IMR-90 (cell line): Measurements from ENCODE around the gene ARHGEF4. TPM values are rescaled to one million over a fixed set of nuclear protein-coding genes. Genes with fewer than 3 reads are reported as not detected.
A peak's percentile ranks its signal among the peaks of the same experiment; 100 is the strongest.

Source experiments
- ATAC-seq: fragments of 200-7000 bp; cut with Tn5 transposase; 2 replicates; pipeline ENCODE4 v1.9.1; 2020; ENCODE audit warnings: low read depth, mild to moderate bottlenecking, moderate library complexity
- BruUV-seq: library from RNA; stranded (reverse); fragments of 400-500 nt; replicated peaks from 2 replicates; lab custom pipeline; 2021; lab: Mats Ljungman, UMichigan
- CTCF ChIA-PET: fragments of 300-600 bp; formaldehyde crosslinking; extraction: SDS; loops from one replicate; lab custom pipeline; 2021; ENCODE audit warnings: antibody characterized with exemption; lab: Yijun Ruan, JAX
- POLR2A ChIA-PET: fragments of 300-600 bp; sonication (Branson Sonifier 250); formaldehyde crosslinking; loops from one replicate; lab custom pipeline; 2022; ENCODE audit warnings: antibody characterized with exemption; ENCODE audit not compliant: unreplicated experiment; lab: Charles Lee
- DNase-seq: peaks from one replicate; pipeline ENCODE4 v3.0.0; 2013
- H2AFZ ChIP-seq: replicated peaks from 2 replicates; pipeline ENCODE3; 2013; ENCODE audit warnings: low read length, mild to moderate bottlenecking; ENCODE audit not compliant: poor library complexity
- H2AK5ac ChIP-seq: 2 replicates; pipeline ENCODE4 v1.6.1; 2013; ENCODE audit warnings: low read depth, low read length, inconsistent platforms
- H2AK9ac ChIP-seq: replicated peaks from 2 replicates; pipeline ENCODE3; 2013; ENCODE audit warnings: mild to moderate bottlenecking, low read depth, low read length, moderate library complexity; ENCODE audit not compliant: poor library complexity
- H2BK120ac ChIP-seq: 2 replicates; pipeline ENCODE4 v1.6.1; 2013; ENCODE audit warnings: low read depth, low read length, inconsistent platforms
- H2BK15ac ChIP-seq: 3 replicates; pipeline ENCODE4 v1.6.1; 2013; ENCODE audit warnings: low read depth, low read length, inconsistent platforms
- H2BK20ac ChIP-seq: 2 replicates; pipeline ENCODE4 v1.6.1; 2013; ENCODE audit warnings: low read depth, mild to moderate bottlenecking, inconsistent platforms, low read length, moderate library complexity
- H2BK5ac ChIP-seq: 2 replicates; pipeline ENCODE4 v1.6.1; 2013; ENCODE audit warnings: mild to moderate bottlenecking, low read depth, low read length, inconsistent platforms; ENCODE audit not compliant: poor library complexity, severe bottlenecking
- H3K14ac ChIP-seq: replicated peaks from 2 replicates; pipeline ENCODE4 v1.6.1; 2013; ENCODE audit warnings: low read depth, low read length, inconsistent platforms
- H3K18ac ChIP-seq: 2 replicates; pipeline ENCODE4 v1.6.1; 2013; ENCODE audit warnings: low read depth, low read length, control low read depth
- H3K23ac ChIP-seq: 2 replicates; pipeline ENCODE4 v1.6.1; 2013; ENCODE audit warnings: low read depth, low read length, inconsistent platforms
- H3K27ac ChIP-seq: 2 replicates; pipeline ENCODE4 v1.5.1; 2013; ENCODE audit warnings: mild to moderate bottlenecking, control low read depth, low read length; ENCODE audit not compliant: insufficient read depth
- H3K27me3 ChIP-seq: 2 replicates; pipeline ENCODE4 v1.6.1; 2013; ENCODE audit warnings: low read length; ENCODE audit not compliant: control insufficient read depth, insufficient read depth
- H3K36me3 ChIP-seq: 2 replicates; pipeline ENCODE4 v1.6.1; 2013; ENCODE audit warnings: low read length, mixed read lengths; ENCODE audit not compliant: control insufficient read depth, insufficient read depth
- H3K4ac ChIP-seq: 2 replicates; pipeline ENCODE4 v1.6.1; 2013; ENCODE audit warnings: low read depth, low read length, inconsistent platforms
- H3K4me1 ChIP-seq: 2 replicates; pipeline ENCODE4 v1.6.1; 2013; ENCODE audit warnings: low read length, mixed read lengths; ENCODE audit not compliant: control insufficient read depth, insufficient read depth
- H3K4me2 ChIP-seq: 2 replicates; pipeline ENCODE4 v1.6.1; 2013; ENCODE audit warnings: low read depth, mild to moderate bottlenecking, control low read depth, low read length, moderate library complexity
- H3K4me3 ChIP-seq: 2 replicates; pipeline ENCODE4 v1.5.1; 2013; ENCODE audit warnings: low read depth, mild to moderate bottlenecking, control low read depth, low read length, moderate library complexity; ENCODE audit not compliant: insufficient read depth
- H3K56ac ChIP-seq: 2 replicates; pipeline ENCODE4 v1.6.1; 2013; ENCODE audit warnings: low read length, inconsistent platforms; ENCODE audit not compliant: insufficient read depth; ENCODE audit errors: extremely low read depth
- H3K79me1 ChIP-seq, 2 experiments: 2 replicates each; pipeline ENCODE4 v1.6.1; 2013; ENCODE audit warnings: low read length in 2 of 2, inconsistent platforms in 1 of 2, low read depth in 1 of 2
- H3K9ac ChIP-seq: 2 replicates; pipeline ENCODE4 v1.6.1; 2013; ENCODE audit warnings: low read depth, low read length, control low read depth
- H3K9me1 ChIP-seq: 2 replicates; pipeline ENCODE4 v1.6.1; 2013; ENCODE audit warnings: low read length, inconsistent platforms; ENCODE audit not compliant: insufficient read depth
- H3K9me3 ChIP-seq: 2 replicates; pipeline ENCODE4 v1.6.1; 2013; ENCODE audit warnings: low read length; ENCODE audit not compliant: control insufficient read depth, insufficient read depth
- H4K20me1 ChIP-seq: 2 replicates; pipeline ENCODE4 v1.6.1; 2013; ENCODE audit warnings: low read length, inconsistent platforms; ENCODE audit not compliant: insufficient read depth
- H4K5ac ChIP-seq: 2 replicates; pipeline ENCODE4 v1.6.1; 2013; ENCODE audit warnings: mild to moderate bottlenecking, low read depth, low read length, control low read depth
- H4K8ac ChIP-seq, 2 experiments: 2 replicates each; pipeline ENCODE4 v1.6.1; 2013; ENCODE audit warnings: low read depth in 2 of 2, low read length in 2 of 2, control low read depth in 1 of 2, inconsistent platforms in 1 of 2
- H4K91ac ChIP-seq: 2 replicates; pipeline ENCODE4 v1.6.1; 2013; ENCODE audit warnings: low read depth, low read length, inconsistent platforms; ENCODE audit not compliant: insufficient read depth
- BHLHE40 ChIP-seq: fragments of 150-350 bp; IDR thresholded peaks from 2 replicates; pipeline ENCODE4 v1.6.1; 2016; ENCODE audit warnings: mild to moderate bottlenecking, low read depth, low read length
- FOS ChIP-seq: fragments of 150-350 bp; IDR thresholded peaks from 2 replicates; pipeline ENCODE4 v1.6.1; 2016; ENCODE audit warnings: low read depth, low read length
- MAFK ChIP-seq: IDR thresholded peaks from 2 replicates; pipeline ENCODE4 v1.6.1; 2012; ENCODE audit warnings: low read depth, low read length, improper control_type of control experiment
- MAZ ChIP-seq: IDR thresholded peaks from 2 replicates; pipeline ENCODE4 v1.6.1; 2012; ENCODE audit warnings: low read depth, mild to moderate bottlenecking, low read length, improper control_type of control experiment, moderate library complexity, borderline replicate concordance
- MXI1 ChIP-seq: IDR thresholded peaks from 2 replicates; pipeline ENCODE4 v1.6.1; 2012; ENCODE audit warnings: low read depth, mild to moderate bottlenecking, low read length, moderate library complexity, borderline replicate concordance
- NFE2L2 ChIP-seq: fragments of 150-350 bp; IDR thresholded peaks from 2 replicates; pipeline ENCODE4 v1.6.1; 2016; ENCODE audit warnings: low read depth, mild to moderate bottlenecking, low read length
- RAD21 ChIP-seq: IDR thresholded peaks from 2 replicates; pipeline ENCODE4 v1.6.1; 2012; ENCODE audit warnings: low read length, improper control_type of control experiment
- RCOR1 ChIP-seq: IDR thresholded peaks from 2 replicates; pipeline ENCODE4 v1.6.1; 2012; ENCODE audit warnings: mild to moderate bottlenecking, low read length, improper control_type of control experiment; ENCODE audit not compliant: insufficient replicate concordance
- RFX5 ChIP-seq: IDR thresholded peaks from 2 replicates; pipeline ENCODE4 v1.8.0; 2012; ENCODE audit warnings: low read depth, mild to moderate bottlenecking, low read length, moderate library complexity
- SMC3 ChIP-seq: fragments of 150-350 bp; IDR thresholded peaks from 2 replicates; pipeline ENCODE4 v1.6.1; 2016; ENCODE audit warnings: low read depth, mild to moderate bottlenecking, antibody characterized with exemption, low read length, moderate library complexity
- USF2 ChIP-seq: fragments of 150-350 bp; IDR thresholded peaks from 2 replicates; pipeline ENCODE4 v1.6.1; 2017; ENCODE audit warnings: mild to moderate bottlenecking, antibody characterized with exemption, low read length, low read depth
- WGBS, 2 experiments: methylation state at CpG; one replicate each; pipeline versions ENCODE4 v1.1.5 to v1.1.7; 2013; ENCODE audit warnings: missing lambda C conversion rate in 2 of 2; ENCODE audit not compliant: insufficient read length in 1 of 2; ENCODE audit errors: extremely low coverage in 2 of 2; 5-methylcytosine and 5-hydroxymethylcytosine counted together
- dilution Hi-C: fragments of 300-500 bp; cut with HindIII; formaldehyde crosslinking; loops from one replicate; pipeline ENCODE4 v1.14.3; 2018; ENCODE audit warnings: low sequenced_read_pairs; ENCODE audit not compliant: unreplicated experiment
- in situ Hi-C: fragments of 300-500 bp; cut with MboI; formaldehyde crosslinking; loops from 3 replicates; pipeline ENCODE4 v1.14.3; 2019; ENCODE audit warnings: low sequenced_read_pairs, inconsistent platforms, mixed read lengths
- intact Hi-C: fragments of 100-400 bp; cut with micrococcal nuclease; formaldehyde crosslinking; loops from 2 replicates; pipeline ENCODE4 v1.10.0; 2022
- polyA plus RNA-seq, 3 experiments: library from polyadenylated mRNA; depleted of rRNA; stranded (reverse); fragments of >200 nt; gene quantifications; 2 replicates each; pipeline ENCODE4 v1.2.3, GENCODE V29; 2012; ENCODE audit warnings: low replicate concordance in 1 of 3
- total RNA-seq: library from RNA; depleted of rRNA; stranded (reverse); fragments of >200 nt; gene quantifications from 2 replicates; pipeline ENCODE4 v1.2.3, GENCODE V29; 2012
- TF ChIP-seq, protein P1 (sequence below): conservative IDR thresholded peaks from 2 replicates; pipeline ENCODE4 v1.5.1; 2012; ENCODE audit warnings: mild to moderate bottlenecking, low read depth, low read length, improper control_type of control experiment
- TF ChIP-seq, protein P2 (sequence below): fragments of 150-350 bp; IDR thresholded peaks from 2 replicates; pipeline ENCODE4 v1.6.1; 2016; ENCODE audit warnings: low read depth, mild to moderate bottlenecking, low read length, moderate library complexity, borderline replicate concordance

ARHGEF4 gene
- total and polyA plus RNA-seq, 2 of the 4 experiments (the other 2 are of a cell fraction), result 2.7 to 5.0 TPM

DNA sequence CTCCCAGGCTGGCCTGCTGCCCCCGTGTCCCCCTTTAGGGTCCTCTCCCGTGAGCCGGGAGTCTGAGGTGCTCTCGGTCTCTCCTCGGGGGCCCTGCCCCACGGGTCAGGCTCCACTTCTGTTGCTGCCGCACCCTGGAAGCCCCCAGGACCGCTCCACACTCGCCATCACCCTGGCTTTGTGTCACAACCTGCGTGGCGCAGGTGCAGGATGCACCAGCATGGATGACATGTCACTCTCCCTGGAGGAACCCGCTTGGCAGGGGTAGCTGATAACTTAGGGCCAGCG is 10.8 kb upstream of the ARHGEF4 start (continued):
- TF ChIP-seq, protein P1, sequence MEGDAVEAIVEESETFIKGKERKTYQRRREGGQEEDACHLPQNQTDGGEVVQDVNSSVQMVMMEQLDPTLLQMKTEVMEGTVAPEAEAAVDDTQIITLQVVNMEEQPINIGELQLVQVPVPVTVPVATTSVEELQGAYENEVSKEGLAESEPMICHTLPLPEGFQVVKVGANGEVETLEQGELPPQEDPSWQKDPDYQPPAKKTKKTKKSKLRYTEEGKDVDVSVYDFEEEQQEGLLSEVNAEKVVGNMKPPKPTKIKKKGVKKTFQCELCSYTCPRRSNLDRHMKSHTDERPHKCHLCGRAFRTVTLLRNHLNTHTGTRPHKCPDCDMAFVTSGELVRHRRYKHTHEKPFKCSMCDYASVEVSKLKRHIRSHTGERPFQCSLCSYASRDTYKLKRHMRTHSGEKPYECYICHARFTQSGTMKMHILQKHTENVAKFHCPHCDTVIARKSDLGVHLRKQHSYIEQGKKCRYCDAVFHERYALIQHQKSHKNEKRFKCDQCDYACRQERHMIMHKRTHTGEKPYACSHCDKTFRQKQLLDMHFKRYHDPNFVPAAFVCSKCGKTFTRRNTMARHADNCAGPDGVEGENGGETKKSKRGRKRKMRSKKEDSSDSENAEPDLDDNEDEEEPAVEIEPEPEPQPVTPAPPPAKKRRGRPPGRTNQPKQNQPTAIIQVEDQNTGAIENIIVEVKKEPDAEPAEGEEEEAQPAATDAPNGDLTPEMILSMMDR, result no peak

DNA sequence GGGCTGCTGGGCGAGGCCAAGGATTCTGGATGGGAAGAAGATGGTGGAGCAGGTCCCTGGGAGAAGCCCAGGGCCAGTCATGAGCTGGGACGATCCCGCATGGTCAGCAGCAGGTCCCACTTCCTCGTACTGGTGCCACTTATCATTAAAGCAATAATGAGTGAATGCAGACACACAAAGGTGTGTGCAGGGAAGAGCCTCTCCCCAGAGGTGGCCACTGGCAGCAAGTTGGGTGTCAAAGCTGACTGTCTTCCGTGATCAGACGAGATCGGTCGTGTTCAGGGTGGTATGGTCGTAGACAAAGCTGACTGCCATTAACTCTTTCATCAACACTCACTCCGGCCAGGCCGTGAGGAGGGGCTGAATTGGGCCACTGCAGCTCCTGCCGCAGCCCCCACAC is 10.3 kb upstream of the ARHGEF4 start:
- H3K4me1 ChIP-seq, result peaks cover 3% of the 10 kb centered on the region; the same call in 1 of the 2 replicates
- H3K18ac ChIP-seq, result no peak overlapping the region
- no peak overlapping the region for H2BK15ac ChIP-seq
- no peaks in the 10 kb centered on the region for H3K9me3 ChIP-seq
- BruUV-seq, result no TSS peak
- H3K23ac ChIP-seq, result no peak overlapping the region
- no peaks in the 10 kb centered on the region for H3K9me1 ChIP-seq
- no peak overlapping the region for H3K14ac ChIP-seq
- H3K36me3 ChIP-seq, result no peaks in the 10 kb centered on the region
- no peak overlapping the region for H3K4me2 ChIP-seq
- no peak overlapping the region for H3K27ac ChIP-seq
- no peak overlapping the region for H3K4me3 ChIP-seq
- no peak overlapping the region for H2AK5ac ChIP-seq
- H2BK5ac ChIP-seq, result no peak overlapping the region
- DNase-seq, result no peak
- no peak overlapping the region for H2BK20ac ChIP-seq
- H3K27me3 ChIP-seq, result no peaks in the 10 kb centered on the region
- in situ Hi-C loops (no loop called here), intact Hi-C loops (no loop called here), dilution Hi-C loops (no loop called here)
- peak overlapping the region; percentile 42 for H2AK9ac ChIP-seq
- no peak overlapping the region for H4K5ac ChIP-seq
- POLR2A ChIA-PET, result no interaction called here
- H2AFZ ChIP-seq, result no peak overlapping the region
- H3K9ac ChIP-seq, result no peak overlapping the region
- ATAC-seq, result no peak
- no peak overlapping the region for H4K8ac ChIP-seq
- H3K56ac ChIP-seq, result no peak overlapping the region
- CTCF ChIA-PET, result no interaction called here
- 93% methylated on average over 5 of the region's 12 CpGs; no CpG with 5 or more reads in 1 of the 2 experiments for WGBS, 2 experiments
- H4K91ac ChIP-seq, result no peak overlapping the region
- no peak overlapping the region for H3K4ac ChIP-seq
- no peaks in the 10 kb centered on the region; the same call in 1 of the 2 replicates for H4K20me1 ChIP-seq
- no peaks in the 10 kb centered on the region for H3K79me1 ChIP-seq
- no peak overlapping the region for H2BK120ac ChIP-seq
- TF ChIP-seq USF2 (no peak), BHLHE40 (no peak), MXI1 (no peak), FOS (no peak), RAD21 (no peak), MAFK (no peak), SMC3 (no peak), RCOR1 (no peak), NFE2L2 (no peak), RFX5 (no peak), MAZ (no peak)
- TF ChIP-seq, protein P2, sequence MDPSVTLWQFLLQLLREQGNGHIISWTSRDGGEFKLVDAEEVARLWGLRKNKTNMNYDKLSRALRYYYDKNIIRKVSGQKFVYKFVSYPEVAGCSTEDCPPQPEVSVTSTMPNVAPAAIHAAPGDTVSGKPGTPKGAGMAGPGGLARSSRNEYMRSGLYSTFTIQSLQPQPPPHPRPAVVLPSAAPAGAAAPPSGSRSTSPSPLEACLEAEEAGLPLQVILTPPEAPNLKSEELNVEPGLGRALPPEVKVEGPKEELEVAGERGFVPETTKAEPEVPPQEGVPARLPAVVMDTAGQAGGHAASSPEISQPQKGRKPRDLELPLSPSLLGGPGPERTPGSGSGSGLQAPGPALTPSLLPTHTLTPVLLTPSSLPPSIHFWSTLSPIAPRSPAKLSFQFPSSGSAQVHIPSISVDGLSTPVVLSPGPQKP, result no peak
